Measurements from ENCODE around the gene HSFX2.
"Not testable (repeated sequence)": the region's sequence is repeated elsewhere in the genome, so short reads cannot be mapped to it uniquely, and the experiment has no call there.

HSFX2 gene

GRCh38 chrX:149545545-149546543, 49.3 kb downstream of the HSFX2 start:
- H3K9me3 ChIP-seq; H3K36me3 ChIP-seq; H3K4me3 ChIP-seq (ENCODE audit: low read depth, low read length); H3K4me1 ChIP-seq; H3K27me3 ChIP-seq: not testable (repeated sequence)
- peak; percentile 65 for DNase-seq
- TF ChIP-seq, protein P1, sequence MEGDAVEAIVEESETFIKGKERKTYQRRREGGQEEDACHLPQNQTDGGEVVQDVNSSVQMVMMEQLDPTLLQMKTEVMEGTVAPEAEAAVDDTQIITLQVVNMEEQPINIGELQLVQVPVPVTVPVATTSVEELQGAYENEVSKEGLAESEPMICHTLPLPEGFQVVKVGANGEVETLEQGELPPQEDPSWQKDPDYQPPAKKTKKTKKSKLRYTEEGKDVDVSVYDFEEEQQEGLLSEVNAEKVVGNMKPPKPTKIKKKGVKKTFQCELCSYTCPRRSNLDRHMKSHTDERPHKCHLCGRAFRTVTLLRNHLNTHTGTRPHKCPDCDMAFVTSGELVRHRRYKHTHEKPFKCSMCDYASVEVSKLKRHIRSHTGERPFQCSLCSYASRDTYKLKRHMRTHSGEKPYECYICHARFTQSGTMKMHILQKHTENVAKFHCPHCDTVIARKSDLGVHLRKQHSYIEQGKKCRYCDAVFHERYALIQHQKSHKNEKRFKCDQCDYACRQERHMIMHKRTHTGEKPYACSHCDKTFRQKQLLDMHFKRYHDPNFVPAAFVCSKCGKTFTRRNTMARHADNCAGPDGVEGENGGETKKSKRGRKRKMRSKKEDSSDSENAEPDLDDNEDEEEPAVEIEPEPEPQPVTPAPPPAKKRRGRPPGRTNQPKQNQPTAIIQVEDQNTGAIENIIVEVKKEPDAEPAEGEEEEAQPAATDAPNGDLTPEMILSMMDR (IDR thresholded peaks at IDR 0.05; ENCODE audit: low read depth, low read length): peak; percentile 40

All from BE2C (cell line).